HG02610 (cell line): Measurements from ENCODE around the gene PRR3.

Source experiments
- ATAC-seq: cut with Tn5 transposase; IDR thresholded peaks from one replicate; pipeline ENCODE4 v1.9.1; 2021; ENCODE audit warnings: mild to moderate bottlenecking, moderate library complexity; ENCODE audit not compliant: unreplicated experiment

Gene PRR3

GRCh38 chr6:30570263-30570662 lies 13.2 kb downstream of the PRR3 start:
- ATAC-seq, result no peak

GRCh38 chr6:30570740-30571074 lies 13.6 kb downstream of the PRR3 start:
- peak; percentile 8 for ATAC-seq

DNA sequence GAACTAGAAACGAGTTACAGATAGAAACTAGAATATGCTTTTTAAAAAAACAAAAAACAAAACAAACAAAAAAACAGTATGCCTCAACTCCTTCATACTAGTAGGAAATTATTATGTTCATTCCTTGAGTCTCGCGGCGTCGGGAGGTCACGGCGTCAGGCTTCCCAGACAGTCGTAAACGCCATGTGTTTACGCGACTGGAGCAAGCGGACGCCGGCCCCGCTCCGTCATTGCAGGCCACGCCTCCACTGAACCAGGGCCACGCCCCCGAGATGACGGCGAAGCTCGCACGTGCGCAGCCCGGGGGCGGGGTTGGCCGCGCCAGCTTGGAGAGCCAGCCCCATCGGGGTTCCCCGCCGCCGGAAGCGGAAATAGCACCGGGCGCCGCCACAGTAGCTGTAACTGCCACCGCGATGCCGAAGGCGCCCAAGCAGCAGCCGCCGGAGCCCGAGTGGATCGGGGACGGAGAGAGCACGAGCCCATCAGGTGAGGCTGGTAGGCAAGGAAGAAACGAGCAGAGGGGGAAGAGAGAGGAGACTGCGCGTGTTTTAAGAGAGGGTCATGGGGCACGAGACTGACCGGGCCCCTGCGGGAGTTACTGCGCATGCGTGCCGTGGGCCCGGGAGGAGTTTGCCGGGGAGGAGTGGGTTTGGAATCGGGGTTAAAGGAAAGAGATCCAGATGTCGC lies 14.1 kb downstream of the PRR3 start, which contains the start of gene ABCF1:
Gene ABCF1 (plus strand): TSS at position 368 of the 687 bp plus-strand sequence. CDS start 46 bp downstream, at position 414.
- peak; percentile 87 for ATAC-seq

DNA sequence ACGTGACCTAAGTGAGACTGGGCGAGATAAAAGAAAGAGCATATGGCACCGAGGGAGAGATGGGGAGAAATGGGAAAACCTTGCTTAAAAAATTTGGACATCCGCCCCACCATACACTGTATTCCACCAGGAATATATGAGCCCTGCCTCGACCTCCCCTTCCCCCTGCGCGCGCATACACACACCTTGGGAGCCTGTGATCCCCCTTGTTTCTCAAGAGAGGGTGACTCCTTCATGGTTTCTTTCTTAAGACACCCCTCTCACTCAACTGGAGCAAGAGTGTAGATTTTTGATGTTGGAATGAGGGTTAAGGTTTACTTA lies 14.6 kb downstream of the PRR3 start:
- ATAC-seq, result no peak

- ATAC-seq, result no peak
These were observed 15.1 kb downstream of the PRR3 start for GRCh38 chr6:30572148-30572547.

- ATAC-seq, result no peak
These were observed 16.0 kb downstream of the PRR3 start for GRCh38 chr6:30573113-30573512.

DNA sequence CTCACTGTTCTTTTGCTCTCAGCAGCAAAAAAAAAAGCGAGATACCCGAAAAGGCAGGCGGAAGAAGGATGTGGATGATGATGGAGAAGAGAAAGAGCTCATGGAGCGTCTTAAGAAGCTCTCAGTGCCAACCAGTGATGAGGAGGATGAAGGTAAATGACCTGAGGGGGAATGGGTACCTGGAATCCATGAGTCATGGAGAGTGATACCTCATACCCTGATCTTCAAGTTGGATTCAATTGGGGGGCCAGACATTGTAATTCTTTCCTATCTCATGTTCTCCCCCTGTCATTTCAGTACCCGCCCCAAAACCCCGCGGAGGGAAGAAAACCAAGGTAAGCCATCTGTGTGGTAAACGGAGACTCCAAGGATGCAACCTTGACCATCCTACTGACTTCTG lies 21.0 kb downstream of the PRR3 start:
- ATAC-seq, result no peak

- no peak for ATAC-seq
These were observed 26.8 kb downstream of the PRR3 start for GRCh38 chr6:30583921-30584320.

DNA sequence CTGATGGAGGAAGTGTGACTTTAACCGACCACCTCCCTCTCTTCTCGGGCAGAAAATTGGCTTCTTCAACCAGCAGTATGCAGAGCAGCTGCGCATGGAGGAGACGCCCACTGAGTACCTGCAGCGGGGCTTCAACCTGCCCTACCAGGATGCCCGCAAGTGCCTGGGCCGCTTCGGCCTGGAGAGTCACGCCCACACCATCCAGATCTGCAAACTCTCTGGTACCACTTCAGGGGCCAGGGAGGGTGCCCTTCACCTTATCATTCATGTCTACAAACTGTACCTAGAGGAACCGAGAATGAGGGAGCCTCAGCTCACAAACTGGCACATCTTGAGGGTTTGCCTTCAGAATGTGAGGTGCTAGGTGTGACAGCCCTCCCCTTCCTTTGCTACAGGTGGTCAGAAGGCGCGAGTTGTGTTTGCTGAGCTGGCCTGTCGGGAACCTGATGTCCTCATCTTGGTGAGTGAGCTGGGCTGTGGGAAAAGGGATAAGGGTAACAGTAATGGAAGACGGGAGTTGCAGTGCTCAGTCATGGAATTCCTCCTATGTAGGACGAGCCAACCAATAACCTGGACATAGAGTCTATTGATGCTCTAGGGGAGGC lies 32.8 kb downstream of the PRR3 start:
- ATAC-seq, result no peak

DNA sequence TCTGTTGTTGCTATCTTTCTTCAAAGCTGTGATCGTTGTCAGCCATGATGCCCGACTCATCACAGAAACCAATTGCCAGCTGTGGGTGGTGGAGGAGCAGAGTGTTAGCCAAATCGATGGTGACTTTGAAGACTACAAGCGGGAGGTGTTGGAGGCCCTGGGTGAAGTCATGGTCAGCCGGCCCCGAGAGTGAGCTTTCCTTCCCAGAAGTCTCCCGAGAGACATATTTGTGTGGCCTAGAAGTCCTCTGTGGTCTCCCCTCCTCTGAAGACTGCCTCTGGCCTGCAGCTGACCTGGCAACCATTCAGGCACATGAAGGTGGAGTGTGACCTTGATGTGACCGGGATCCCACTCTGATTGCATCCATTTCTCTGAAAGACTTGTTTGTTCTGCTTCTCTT lies 33.4 kb downstream of the PRR3 start:
- no peak for ATAC-seq

GRCh38 chr6:30591008-30591407 lies 33.9 kb downstream of the PRR3 start:
- ATAC-seq, result no peak

- no peak for ATAC-seq
These were observed 35.2 kb downstream of the PRR3 start for GRCh38 chr6:30592287-30592686.

- ATAC-seq, result peak; percentile 57
These were observed 40.4 kb downstream of the PRR3 start for GRCh38 chr6:30597315-30598144.

DNA sequence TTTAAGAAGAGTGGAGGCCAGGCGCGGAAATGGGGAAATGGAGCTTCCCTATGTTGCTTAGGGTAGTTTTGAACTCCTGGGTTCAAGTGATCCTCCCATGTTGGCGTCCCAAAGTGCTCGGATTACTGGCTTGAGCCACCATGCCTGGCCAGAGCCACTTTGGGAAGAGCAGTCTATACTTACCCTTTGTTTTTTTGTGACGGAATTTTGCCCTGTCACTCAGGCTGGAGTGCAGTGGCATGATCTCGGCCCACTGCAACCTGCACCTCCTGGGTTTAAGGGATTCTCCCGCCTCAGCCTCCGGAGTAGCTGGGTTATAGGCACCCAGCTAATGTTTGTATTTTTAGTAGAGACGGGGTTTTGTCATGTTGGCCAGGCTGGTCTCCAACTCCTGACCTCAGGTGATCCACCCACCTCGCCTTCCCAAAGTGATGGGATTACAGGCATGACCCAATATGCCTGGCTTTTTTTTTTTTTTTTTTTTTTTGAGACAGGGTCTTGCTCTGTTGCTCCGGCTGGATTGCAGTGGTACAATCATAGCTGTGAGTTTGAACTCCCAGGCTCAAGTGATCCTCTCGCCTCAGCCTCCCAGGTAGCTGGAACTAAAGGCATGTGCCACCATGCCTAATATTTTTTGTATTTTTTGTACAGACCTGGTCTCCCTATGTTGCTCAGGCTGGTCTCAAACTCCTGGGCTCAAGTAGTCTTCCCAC lies 42.0 kb downstream of the PRR3 start:
- ATAC-seq, result no peak

DNA sequence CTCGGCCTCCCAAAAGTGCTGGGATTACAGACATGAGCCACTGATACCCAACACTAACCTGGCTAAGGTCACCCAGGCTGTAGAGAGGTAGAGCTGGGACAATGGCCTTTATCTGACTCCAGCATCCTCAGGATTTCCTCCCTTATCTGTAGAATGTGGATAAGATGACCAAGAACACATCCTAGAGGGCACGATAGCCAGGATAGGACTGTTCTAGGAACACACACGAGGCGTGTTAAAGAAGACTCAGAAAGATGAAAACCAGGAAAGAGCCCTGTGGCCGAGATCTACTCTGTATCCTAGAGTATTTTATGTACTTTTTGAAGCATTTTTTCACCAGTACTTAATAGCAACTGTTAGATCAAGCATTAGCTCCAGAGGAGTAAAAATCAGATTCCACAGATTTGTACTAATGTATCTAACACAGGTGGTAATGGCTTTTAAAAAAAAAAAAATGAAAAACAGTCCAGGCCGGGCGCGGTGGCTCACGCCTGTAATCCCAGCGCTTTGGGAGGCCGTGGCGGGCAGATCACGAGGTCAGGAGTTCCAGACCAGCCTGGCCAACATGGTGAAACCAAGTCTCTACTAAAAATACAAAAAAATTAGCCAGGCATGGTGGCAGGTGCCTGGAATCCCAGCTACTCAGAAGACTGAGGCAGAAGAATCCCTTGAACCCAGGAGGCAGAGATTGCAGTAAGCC lies 42.7 kb downstream of the PRR3 start:
- no peak for ATAC-seq

DNA sequence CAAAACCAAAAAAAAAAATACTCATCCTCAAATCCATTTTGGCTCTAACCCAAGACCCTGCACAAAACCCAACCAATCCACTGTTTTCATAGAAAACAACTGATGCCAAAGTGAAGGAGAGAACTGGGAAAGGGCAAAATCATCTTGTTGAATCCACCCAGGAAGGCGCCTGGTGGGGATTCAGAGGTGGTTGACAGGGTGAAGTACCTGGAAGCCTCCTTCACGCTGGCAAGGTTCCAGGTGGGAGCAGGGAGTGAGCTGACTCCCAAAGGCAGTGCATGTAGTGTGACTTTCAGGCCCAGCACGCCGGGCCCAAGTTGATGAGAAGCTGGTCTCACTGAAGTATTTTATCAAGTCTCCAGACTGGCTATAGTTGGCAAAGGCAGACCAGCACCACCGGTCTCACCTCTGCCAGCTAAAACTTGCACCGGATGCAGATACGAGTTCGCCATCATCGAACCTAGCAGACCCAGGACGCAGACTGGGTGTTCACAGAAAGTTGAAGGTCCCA lies 43.4 kb downstream of the PRR3 start:
- ATAC-seq, result no peak

- ATAC-seq, result no peak
These were observed 44.3 kb downstream of the PRR3 start for GRCh38 chr6:30601436-30601814.

DNA sequence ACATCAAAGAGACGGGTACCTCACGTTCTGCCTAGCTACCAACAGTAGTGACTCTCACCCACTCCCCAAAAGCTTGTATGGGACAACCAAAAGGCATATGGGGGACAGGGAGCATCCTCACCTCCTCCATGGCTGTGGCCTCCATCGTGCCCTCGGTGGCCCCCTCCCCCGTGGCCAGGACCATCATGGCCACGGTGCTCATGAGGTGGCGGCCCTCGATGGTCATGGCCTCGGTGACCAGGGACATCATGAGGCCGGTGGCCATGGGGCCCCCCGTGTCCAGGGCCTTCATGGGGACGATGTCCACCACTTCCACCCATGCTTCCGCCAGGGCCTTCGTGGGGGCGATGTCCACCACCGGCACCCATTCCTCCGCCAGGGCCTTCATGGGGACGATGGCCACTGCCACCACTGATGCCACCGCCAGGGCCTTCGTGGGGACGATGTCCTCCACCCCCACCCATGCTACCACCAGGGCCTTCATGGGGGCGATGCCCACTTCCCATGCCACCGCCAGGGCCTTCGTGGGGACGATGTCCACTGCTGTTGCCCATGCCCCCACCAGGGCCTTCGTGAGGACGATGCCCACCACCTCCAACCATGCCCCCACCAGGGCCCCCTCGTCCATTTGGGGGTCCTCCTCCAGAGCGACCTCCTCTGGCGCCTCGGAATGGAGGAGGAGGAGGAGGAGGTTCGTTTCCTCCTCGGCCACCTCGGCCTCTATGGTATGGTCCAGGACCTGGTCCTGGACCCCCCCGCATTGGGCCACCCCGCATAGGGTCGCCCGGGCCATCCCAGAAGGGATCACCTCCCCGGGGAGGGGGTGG lies 44.9 kb downstream of the PRR3 start:
- ATAC-seq, result no peak

DNA sequence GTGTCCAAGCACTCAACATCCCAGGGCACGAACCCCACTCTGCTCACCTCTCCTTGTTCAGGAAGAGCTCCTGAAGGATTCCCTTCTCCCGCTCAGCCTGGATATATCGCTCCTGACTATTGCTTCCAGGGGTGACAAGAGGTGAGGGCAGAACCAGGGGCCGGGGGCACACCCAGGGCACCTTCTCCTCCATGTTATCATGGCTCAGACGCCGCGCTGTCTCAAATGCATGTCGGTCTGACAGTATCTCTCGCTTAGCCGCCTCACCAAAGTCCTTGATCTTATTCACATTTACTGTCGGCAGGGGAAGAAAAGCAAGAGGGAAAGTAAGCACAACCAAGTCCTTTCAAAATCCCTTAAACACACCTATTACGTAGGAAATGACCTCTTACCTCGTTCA lies 46.9 kb downstream of the PRR3 start:
- ATAC-seq, result no peak

DNA sequence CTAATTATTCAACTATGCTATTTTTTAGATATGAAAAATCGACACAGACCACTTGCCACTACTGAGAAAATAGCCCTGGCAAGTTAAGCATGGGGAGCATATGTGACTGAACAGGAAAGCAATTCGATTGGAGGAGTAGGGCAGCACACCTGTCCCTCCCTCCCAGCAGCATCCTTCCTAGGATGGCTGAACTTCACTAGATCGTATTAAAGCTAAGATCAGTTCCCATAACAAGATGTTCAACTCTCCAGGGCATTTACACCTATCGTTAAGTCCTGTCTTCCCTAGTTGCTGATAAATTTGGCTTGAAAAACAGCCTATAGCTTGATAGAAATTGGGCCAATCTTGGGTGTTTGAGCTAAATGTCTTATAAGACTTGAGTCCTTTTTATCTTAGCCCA lies 53.0 kb downstream of the PRR3 start:
- ATAC-seq, result no peak
